Measurements from ENCODE around the gene S1PR5. TPM values are rescaled to one million over a fixed set of nuclear protein-coding genes. Genes with fewer than 3 reads are reported as not detected.

The S1PR5 gene
- total RNA-seq, 4 donors from 2014 or later = 8.9 to 27.2 (median 16.3) TPM

- TF ChIP-seq POLR2A (IDR thresholded peaks at IDR 0.05) (no peak), CTCF (IDR thresholded peaks at IDR 0.05) (no peak)
- WGBS, 2 donors = 55 to 91% methylated on average over 2 to 13 of the region's 13 CpGs
- Histone ChIP-seq H3K36me3 (peaks cover 9 to 76% (median 60%) of the 10 kb centered on the region in 3 donors), H3K27ac (no peak overlapping the region), H3K9me3 (no peaks in the 10 kb centered on the region), H3K27me3 (no peaks in the 10 kb centered on the region), H3K4me1 (peaks cover 0 to 10% (median 0%) of the 10 kb centered on the region in 3 donors), H3K4me3 (no peak overlapping the region)
- intact Hi-C loops (cut with DNase I) = no loop called here
- DNase-seq = no peak
These were observed 30.7 kb downstream of the S1PR5 start for GRCh38 chr19:10486551-10486950.

GRCh38 chr19:10478903-10479384 lies 38.3 kb downstream of the S1PR5 start:
- peak overlapping the region; percentile 25 to 56 (median 42) for H3K4me3 ChIP-seq
- peak; percentile 25 for DNase-seq
- H3K4me1 ChIP-seq = peaks cover 5 to 18% (median 8%) of the 10 kb centered on the region in 3 donors
- H3K36me3 ChIP-seq = no peaks in the 10 kb centered on the region
- TF ChIP-seq POLR2A (IDR thresholded peaks at IDR 0.05) (no peak), CTCF (IDR thresholded peaks at IDR 0.05) (peak; percentile 10 to 77 (median 28))
- intact Hi-C loops (cut with DNase I) = no loop called here
- 2% methylated on average over 10 of the region's 36 CpGs for WGBS, 2 donors
- no peaks in the 10 kb centered on the region for H3K27me3 ChIP-seq
- H3K27ac ChIP-seq = peak overlapping the region in 2 of 4 donors; percentile 22 to 42
- H3K9me3 ChIP-seq = no peaks in the 10 kb centered on the region

GRCh38 chr19:10478476-10478875 lies 38.8 kb downstream of the S1PR5 start:
- Histone ChIP-seq H3K9me3 (no peaks in the 10 kb centered on the region), H3K4me1 (peaks cover 5 to 18% (median 8%) of the 10 kb centered on the region in 3 donors), H3K27me3 (no peaks in the 10 kb centered on the region), H3K27ac (no peak overlapping the region), H3K36me3 (no peaks in the 10 kb centered on the region), H3K4me3 (peak overlapping the region in 3 of 4 donors; percentile 41 to 56 (median 44))
- TF ChIP-seq CTCF (IDR thresholded peaks at IDR 0.05) (no peak), POLR2A (IDR thresholded peaks at IDR 0.05) (no peak)
- no peak for DNase-seq
- intact Hi-C loops (cut with DNase I) = no loop called here
- WGBS, 2 donors = 22 to 28% methylated on average over 5 of the region's 5 CpGs

GRCh38 chr19:10474962-10475451 lies 42.2 kb downstream of the S1PR5 start:
- no peaks in the 10 kb centered on the region for H3K9me3 ChIP-seq
- no peak for TF ChIP-seq POLR2A (IDR thresholded peaks at IDR 0.05)
- TF ChIP-seq CTCF (IDR thresholded peaks at IDR 0.05) = no peak

GRCh38 chr19:10473192-10473591 lies 44.1 kb downstream of the S1PR5 start:
- no peak for TF ChIP-seq CTCF (IDR thresholded peaks at IDR 0.05)
- no peak for TF ChIP-seq POLR2A (IDR thresholded peaks at IDR 0.05)
- H3K36me3 ChIP-seq = no peaks in the 10 kb centered on the region
- H3K27me3 ChIP-seq = no peaks in the 10 kb centered on the region
- no peak for DNase-seq
- no peak overlapping the region for H3K4me3 ChIP-seq
- H3K9me3 ChIP-seq = no peaks in the 10 kb centered on the region
- no peaks in the 10 kb centered on the region for H3K4me1 ChIP-seq
- H3K27ac ChIP-seq = no peak overlapping the region
- intact Hi-C loops (cut with DNase I) = no loop called here
- WGBS, 2 donors = 78 to 81% methylated on average over 5 of the region's 5 CpGs

More at GRCh38 chr19:10474962-10475451, 42.2 kb downstream of the S1PR5 start:
- no peaks in the 10 kb centered on the region for H3K27me3 ChIP-seq
- H3K36me3 ChIP-seq = no peaks in the 10 kb centered on the region
- 59 to 64% methylated on average over 5 to 6 of the region's 6 CpGs for WGBS, 2 donors
- peaks cover 5 to 18% (median 8%) of the 10 kb centered on the region in 3 donors for H3K4me1 ChIP-seq
- DNase-seq = no peak
- no peak overlapping the region for H3K27ac ChIP-seq
- intact Hi-C loops (cut with DNase I) = no loop called here
- H3K4me3 ChIP-seq = no peak overlapping the region

All from esophagus squamous epithelium (tissue), 5 donors.